NOMO-1 treated with dmso at 0.1 percent for 144 hours (cell line): Measurements from ENCODE around the gene C10orf71.

Experiments
- DNase-seq: peaks from one replicate; lab custom pipeline; 2025; ENCODE audit not compliant: unreplicated experiment; lab: John Stamatoyannopoulos, UW

C10orf71 gene

GRCh38 chr10:49370326-49371100 is 71.5 kb downstream of the C10orf71 start:
- no peak for DNase-seq

- no peak for DNase-seq
Measured at GRCh38 chr10:49371967-49372366, 73.0 kb downstream of the C10orf71 start.

GRCh38 chr10:49373361-49373760 is 74.4 kb downstream of the C10orf71 start:
- no peak for DNase-seq

GRCh38 chr10:49374740-49375139 is 75.8 kb downstream of the C10orf71 start:
- no peak for DNase-seq

- no peak for DNase-seq
Measured at GRCh38 chr10:49375611-49376010, 76.6 kb downstream of the C10orf71 start.
